Endothelial cell of umbilical vein (primary cell): ENCODE results near the gene SIM2. TPM values are rescaled to one million over a fixed set of nuclear protein-coding genes. Genes with fewer than 3 reads are reported as not detected.

ENCODE experiments used
- BruUV-seq: library from RNA; stranded (reverse); fragments of 400-500 nt; replicated peaks from 2 replicates; lab custom pipeline; 2021; lab: Mats Ljungman, UMichigan
- CTCF ChIA-PET: fragments of 300-600, 350-600 bp; sonication (Branson Sonifier 250); formaldehyde crosslinking; loops from one replicate; lab custom pipeline; 2021; ENCODE audit warnings: antibody characterized with exemption, inconsistent platforms; lab: Charles Lee
- POLR2A ChIA-PET: fragments of 300-600, 350-600 bp; sonication (Branson Sonifier 250); formaldehyde crosslinking; loops from one replicate; lab custom pipeline; 2021; ENCODE audit warnings: antibody characterized with exemption, inconsistent platforms; lab: Charles Lee
- DNase-seq: peaks from one replicate; pipeline ENCODE4 v3.0.0-alpha.2; 2011; ENCODE audit warnings: low read depth, low spot score
- FAIRE-seq: peaks from 2 replicates; lab custom pipeline; 2011; peaks lifted over from hg19 to GRCh38; lab: Jason Lieb, UNC
- H2AFZ ChIP-seq: 2 replicates; pipeline ENCODE4 v1.6.0; 2012; ENCODE audit warnings: low read depth, low read length, control low read depth, inconsistent platforms
- H3K27ac ChIP-seq: 2 replicates; pipeline ENCODE4 v1.5.1; 2011; ENCODE audit warnings: low read depth, mild to moderate bottlenecking, control low read depth, low read length, moderate library complexity; ENCODE audit not compliant: insufficient read depth
- H3K27me3 ChIP-seq, 2 experiments: 2 replicates each; pipeline versions ENCODE4 v1.6.0 to v1.6.1; 2011; ENCODE audit warnings: low read length in 2 of 2, mixed read lengths in 1 of 2; ENCODE audit not compliant: control insufficient read depth in 2 of 2, insufficient read depth in 2 of 2
- H3K36me3 ChIP-seq, 2 experiments: 2 replicates in 1 of 2; 3 replicates in 1 of 2; pipeline ENCODE4 v1.5.1; 2011; ENCODE audit warnings: low read length in 2 of 2, mild to moderate bottlenecking in 1 of 2, moderate library complexity in 1 of 2; ENCODE audit not compliant: control insufficient read depth in 2 of 2, insufficient read depth in 2 of 2; ENCODE audit errors: extremely low read depth in 1 of 2
- H3K4me1 ChIP-seq: 3 replicates; pipeline ENCODE4 v1.5.1; 2011; ENCODE audit warnings: mild to moderate bottlenecking, low read length; ENCODE audit not compliant: control insufficient read depth, insufficient read depth; ENCODE audit errors: extremely low read depth
- H3K4me2 ChIP-seq: 2 replicates; pipeline ENCODE4 v1.6.1; 2011; ENCODE audit warnings: low read length, control low read depth, mixed read lengths; ENCODE audit not compliant: insufficient read depth
- H3K4me3 ChIP-seq, 3 experiments: fragments of 200-600 bp in 1 of 3; sonication (generic), shearing (Covaris generic) in 1 of 3; replicated peaks in 1 of 3; 2 replicates each; pipeline ENCODE4 v1.5.1; 2011 to 2016; ENCODE audit warnings: control low read depth in 3 of 3, low read length in 3 of 3, mild to moderate bottlenecking in 2 of 3, inconsistent platforms in 1 of 3, low read depth in 1 of 3, moderate library complexity in 1 of 3; ENCODE audit not compliant: insufficient read depth in 1 of 3
- H3K79me2 ChIP-seq: 2 replicates; pipeline ENCODE4 v1.6.0; 2012; ENCODE audit warnings: low read length, inconsistent platforms; ENCODE audit not compliant: control insufficient read depth, insufficient read depth
- H3K9ac ChIP-seq: replicated peaks from 2 replicates; pipeline ENCODE3; 2011; ENCODE audit warnings: low read length, control low read depth; ENCODE audit not compliant: insufficient read depth; ENCODE audit errors: extremely low read depth
- H3K9me1 ChIP-seq: replicated peaks from 3 replicates; pipeline ENCODE4 v1.6.0; 2011; ENCODE audit warnings: mild to moderate bottlenecking, low read length; ENCODE audit not compliant: control insufficient read depth, insufficient read depth; ENCODE audit errors: extremely low read depth
- H3K9me3 ChIP-seq: replicated peaks from 2 replicates; pipeline ENCODE4 v1.5.1; 2012; ENCODE audit warnings: low read length, inconsistent platforms; ENCODE audit not compliant: control insufficient read depth, insufficient read depth
- H4K20me1 ChIP-seq: replicated peaks from 2 replicates; pipeline ENCODE3; 2011; ENCODE audit warnings: mild to moderate bottlenecking, low read length; ENCODE audit not compliant: control insufficient read depth, insufficient read depth; ENCODE audit errors: extremely low read depth
- CTCF ChIP-seq, 2 donors: IDR thresholded peaks; 1 replicate in 1 of 2; 2 replicates in 1 of 2; pipeline ENCODE4 v1.5.1; 2011; ENCODE audit warnings: low read length in 2 of 2, mild to moderate bottlenecking in 2 of 2, moderate library complexity in 2 of 2, control low read depth in 1 of 2, inconsistent platforms in 1 of 2, low read depth in 1 of 2; ENCODE audit not compliant: insufficient read depth in 1 of 2; ENCODE audit errors: extremely low read depth in 1 of 2
- EZH2 ChIP-seq: IDR thresholded peaks from 2 replicates; pipeline ENCODE4 v1.6.1; 2012; ENCODE audit warnings: borderline replicate concordance, low read depth, mild to moderate bottlenecking, moderate library complexity, low read length, inconsistent platforms; ENCODE audit not compliant: severe bottlenecking
- FOS ChIP-seq: IDR thresholded peaks from 2 replicates; pipeline ENCODE4 v1.6.1; 2011; ENCODE audit warnings: mild to moderate bottlenecking, low read length, moderate library complexity, borderline replicate concordance; ENCODE audit not compliant: insufficient read depth
- GATA2 ChIP-seq: IDR thresholded peaks from 2 replicates; pipeline ENCODE4 v1.7.0; 2011; ENCODE audit warnings: low read depth, mild to moderate bottlenecking, moderate library complexity, mixed read lengths, low read length; ENCODE audit not compliant: insufficient read length, insufficient read depth
- JUN ChIP-seq: IDR thresholded peaks from 2 replicates; pipeline ENCODE4 v1.6.1; 2011; ENCODE audit warnings: borderline replicate concordance, low read depth; ENCODE audit not compliant: insufficient read length, insufficient read depth
- MAX ChIP-seq: IDR thresholded peaks from 2 replicates; pipeline ENCODE4 v1.6.1; 2011; ENCODE audit not compliant: insufficient read depth, insufficient read length
- MYC ChIP-seq: IDR thresholded peaks from one replicate; pipeline ENCODE4 v1.6.1; 2011; ENCODE audit warnings: mild to moderate bottlenecking, low read depth, low read length
- POLR2A ChIP-seq: IDR thresholded peaks from 2 replicates; pipeline ENCODE4 v1.6.1; 2012; ENCODE audit warnings: low read depth, mild to moderate bottlenecking, control low read depth, low read length
- POLR2AphosphoS5 ChIP-seq: IDR thresholded peaks from 2 replicates; pipeline ENCODE4 v1.6.1; 2012; ENCODE audit warnings: low read depth, mild to moderate bottlenecking, control low read depth, low read length, moderate library complexity; ENCODE audit not compliant: insufficient read depth
- dilution Hi-C: fragments of 300-500 bp; cut with MboI; formaldehyde crosslinking; loops from one replicate; pipeline ENCODE4 v1.15.0; 2019; ENCODE audit warnings: low sequenced_read_pairs; ENCODE audit not compliant: extremely low pct_ligation_motif_present
- intact Hi-C: fragments of 100-400 bp; cut with micrococcal nuclease; formaldehyde crosslinking; loops from one replicate; pipeline ENCODE4 v1.10.0; 2022
- polyA plus RNA-seq, 4 experiments: library from polyadenylated mRNA; depleted of rRNA in 3 of 4; stranded (reverse) in 3 of 4; unstranded in 1 of 4; fragments of >200 nt; gene quantifications; 2 replicates each; pipeline versions ENCODE4 v1.2.1 to v1.2.3, GENCODE V29; 2011 to 2012; ENCODE audit warnings: missing spikeins in 1 of 4
- total RNA-seq: library from RNA; stranded (reverse); gene quantifications from 2 replicates; pipeline ENCODE4 v1.2.3, GENCODE V29; 2021

SIM2 gene
- total and polyA plus RNA-seq, 2 donors (not counting 3 experiments of a cell fraction or from before 2014, with no cell fraction given), result not detected

- CTCF ChIA-PET, result interaction anchor here (1.0 to 5.8 kb wide), 4 partner anchors 111 to 184 kb away, joined by 3 to 34 read pairs (median 16); no protein-coding TSS in a partner anchor
- no peaks in the 10 kb centered on the region for H3K9me1 ChIP-seq
- peaks cover 0 to 11% of the 10 kb centered on the region in 2 experiments for H3K27me3 ChIP-seq
- intact Hi-C loops (no loop called here), dilution Hi-C loops (no loop called here)
- no peak overlapping the region for H3K4me3 ChIP-seq
- H3K9ac ChIP-seq, result no peak overlapping the region
- H3K79me2 ChIP-seq, result no peaks in the 10 kb centered on the region
- no peak overlapping the region for H3K27ac ChIP-seq
- no peak for TF ChIP-seq MAX
- no peak for TF ChIP-seq CTCF (IDR thresholded peaks at IDR 0.05; ENCODE audit: extremely low read depth in 1 of 2, insufficient read depth in 1 of 2, low read depth in 1 of 2, low read length in 2 of 2)
- no peak for TF ChIP-seq JUN
- no peak for TF ChIP-seq EZH2
- TF ChIP-seq POLR2A, result no peak
- TF ChIP-seq MYC, result no peak
- TF ChIP-seq GATA2, result no peak
- TF ChIP-seq POLR2AphosphoS5, result no peak
- no peak for TF ChIP-seq FOS
- FAIRE-seq (no peak), DNase-seq (no peak)
- no peaks in the 10 kb centered on the region for H3K9me3 ChIP-seq
- peaks cover 3% of the 10 kb centered on the region for H3K4me1 ChIP-seq
- no peak overlapping the region for H3K4me2 ChIP-seq
- H3K36me3 ChIP-seq, result no peaks in the 10 kb centered on the region
- no peaks in the 10 kb centered on the region for H4K20me1 ChIP-seq
- H2AFZ ChIP-seq, result no peak overlapping the region
- BruUV-seq, result no TSS peak
- POLR2A ChIA-PET, result no interaction called here
These were observed 44.1 kb downstream of the SIM2 start for GRCh38 chr21:36743008-36743407.
